Measurements from ENCODE around the gene KDM2B. TPM values are rescaled to one million over a fixed set of nuclear protein-coding genes. Genes with fewer than 3 reads are reported as not detected.

Gene KDM2B
- total and polyA plus RNA-seq, 2 experiments from 2014 or later: 59.4 to 161 TPM

DNA sequence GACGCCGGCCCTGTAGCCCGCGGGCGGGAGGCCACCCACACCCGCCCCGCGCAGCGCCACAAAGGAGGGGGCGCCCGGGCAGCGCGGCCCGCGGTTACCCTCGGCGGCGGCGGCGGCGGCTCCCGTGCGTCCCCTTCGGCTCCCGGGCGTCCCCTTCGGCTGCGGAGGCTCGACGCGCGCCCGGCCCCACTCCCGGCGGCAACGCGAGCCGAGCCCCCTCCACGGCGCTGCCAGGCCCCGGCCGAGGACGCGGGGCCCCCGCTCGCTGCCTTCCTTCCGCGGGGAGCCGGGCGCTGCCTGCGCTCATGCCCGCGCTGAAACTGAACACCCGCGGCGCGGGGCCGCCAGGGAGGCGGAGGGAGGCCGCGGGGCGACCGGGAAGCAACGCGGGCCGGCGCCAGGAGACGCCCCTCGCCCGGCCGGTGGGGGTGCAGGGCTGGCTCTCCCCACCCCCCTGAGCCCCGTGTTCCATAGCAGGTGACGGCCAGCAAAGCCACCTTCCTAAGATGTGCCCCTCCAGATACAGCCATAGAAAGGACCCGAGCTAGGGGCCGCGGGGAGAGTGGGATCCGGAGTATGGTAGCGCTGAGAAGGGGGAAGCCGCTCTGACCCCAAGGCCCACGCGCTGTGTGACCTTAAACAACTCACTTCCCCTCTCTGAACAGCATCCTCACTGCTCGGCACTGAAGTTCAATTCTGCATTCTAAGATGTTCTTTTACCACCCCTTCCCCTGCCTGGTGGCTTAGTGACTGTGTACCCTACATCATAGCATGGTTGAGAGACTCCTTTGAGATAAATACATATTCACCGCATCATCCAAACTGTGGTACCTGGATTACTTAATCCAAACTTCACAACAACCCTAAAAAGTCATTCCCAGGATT is 42.8 kb downstream of the KDM2B start:
- Histone ChIP-seq H3F3A (replicated peaks; ENCODE audit: low read depth) (peaks cover 41% of the 10 kb centered on the region), H3K27me3 (ENCODE audit: insufficient read depth) (peaks cover 4% of the 10 kb centered on the region), H3K27ac (ENCODE audit: low read depth) (no peak overlapping the region), H3K79me2 (replicated peaks; ENCODE audit: insufficient read depth) (peaks cover 61% of the 10 kb centered on the region), H3K36me3 (ENCODE audit: insufficient read depth) (peaks cover 23% of the 10 kb centered on the region), H2AFZ (no peak overlapping the region), H3K9me2 (ENCODE audit: insufficient read depth) (no peaks in the 10 kb centered on the region), H3K4me2 (peak overlapping the region; percentile 94), H4K20me1 (replicated peaks; ENCODE audit: insufficient read depth) (peaks cover 53% of the 10 kb centered on the region), H3K4me1 (ENCODE audit: insufficient read depth) (peaks cover 35% of the 10 kb centered on the region), H3K4me3 (peak overlapping the region; percentile 71)
- TF ChIP-seq ZNF462 (CRISPR knock-in tag; IDR thresholded peaks at IDR 0.05) (no peak), STAT1 (IDR thresholded peaks at IDR 0.05; ENCODE audit: unreplicated experiment) (no peak)
- Mint-ChIP-seq H3K4me3 (peak overlapping the region; percentile 77), H3K9me3 (no peaks in the 10 kb centered on the region), H3K27me3 (ENCODE audit: insufficient read depth, low read depth, poor library complexity) (peaks cover 23% of the 10 kb centered on the region), H3K4me1 (peaks cover 52% of the 10 kb centered on the region), H3K27ac (no peak overlapping the region), H3K36me3 (ENCODE audit: low read depth) (peaks cover 52% of the 10 kb centered on the region)
- ATAC-seq (peak; percentile 2; the same call in 2 of the 3 replicates), DNase-seq (ENCODE audit: low spot score) (no peak)

Data from GM23338 (cell line).